A549 (cell line): Measurements from ENCODE around the gene ELMO3. TPM values are rescaled to one million over a fixed set of nuclear protein-coding genes. Genes with fewer than 3 reads are reported as not detected.

Source experiments
- ATAC-seq, 2 experiments: fragments of 200-7000 bp in 1 of 2; fragments of >200 bp in 1 of 2; cut with Nextera tagmentation in 1 of 2; cut with Tn5 transposase in 1 of 2; 3 replicates each; pipeline versions ENCODE4 v1.8.0 to v1.9.1; 2018 to 2020; ENCODE audit warnings: mild to moderate bottlenecking in 1 of 2, moderate library complexity in 1 of 2
- CTCF ChIA-PET: fragments of 300-600 bp; sonication (Branson Sonifier 250); formaldehyde crosslinking; extraction: SDS; loops from one replicate; lab custom pipeline; 2021; ENCODE audit warnings: antibody characterized with exemption, inconsistent platforms; lab: Yijun Ruan, JAX
- POLR2A ChIA-PET: fragments of 350-600 bp; formaldehyde crosslinking; extraction: SDS; loops from one replicate; lab custom pipeline; 2021; ENCODE audit warnings: antibody characterized with exemption, inconsistent platforms; lab: Yijun Ruan, JAX
- DNase-seq, 2 experiments: peaks; one replicate each; pipeline versions ENCODE4 v3.0.0 to v3.0.0-alpha.2; 2011 to 2016; ENCODE audit warnings: low read depth in 1 of 2, low spot score in 1 of 2
- FAIRE-seq: peaks from 2 replicates; lab custom pipeline; 2011; peaks lifted over from hg19 to GRCh38; lab: Jason Lieb, UNC
- H3K27ac ChIP-seq, 2 experiments: fragments of >200 bp; sonication (Bioruptor Twin); formaldehyde crosslinking; 3 replicates each; pipeline ENCODE4 v1.5.1; 2016 to 2017
- H3K4me1 ChIP-seq: fragments of >200 bp; sonication (Bioruptor Twin); formaldehyde crosslinking; 3 replicates; pipeline ENCODE4 v1.6.1; 2016
- H3K4me2 ChIP-seq: fragments of >200 bp; sonication (Bioruptor Twin); formaldehyde crosslinking; 3 replicates; pipeline ENCODE4 v1.6.1; 2016
- H3K4me3 ChIP-seq: fragments of >200 bp; sonication (Bioruptor Twin); formaldehyde crosslinking; 3 replicates; pipeline ENCODE4 v1.5.1; 2016
- H3K9me3 ChIP-seq: fragments of >200 bp; sonication (Bioruptor Twin); formaldehyde crosslinking; 3 replicates; pipeline ENCODE4 v1.6.1; 2016
- CBX2 ChIP-seq: fragments of 200-600 bp; sonication (generic); IDR thresholded peaks from 2 replicates; pipeline ENCODE4 v1.6.1; 2016; ENCODE audit warnings: low read depth, mild to moderate bottlenecking, borderline replicate concordance
- CBX8 ChIP-seq: fragments of 200-600 bp; sonication (generic); IDR thresholded peaks from 2 replicates; pipeline ENCODE4 v1.6.1; 2016
- CEBPB ChIP-seq, 2 experiments: fragments of >200 bp in 1 of 2; sonication (Bioruptor Twin) in 1 of 2; formaldehyde crosslinking in 1 of 2; IDR thresholded peaks; 2 replicates each; pipeline ENCODE4 v1.6.1; 2012 to 2016
- CHD4 ChIP-seq: fragments of 200-600 bp; sonication (generic); IDR thresholded peaks from 2 replicates; pipeline ENCODE4 v1.6.1; 2016; ENCODE audit warnings: antibody characterized with exemption, mild to moderate bottlenecking, borderline replicate concordance
- EHF ChIP-seq: fragments of 250-450 bp; sonication (Bioruptor Pico); IDR thresholded peaks from 2 replicates; pipeline ENCODE4 v1.5.0; 2020; ENCODE audit warnings: mild to moderate bottlenecking
- ESRRA ChIP-seq: fragments of 150-350 bp; IDR thresholded peaks from 2 replicates; pipeline ENCODE4 v1.6.1; 2014; ENCODE audit warnings: mild to moderate bottlenecking, low read length, borderline replicate concordance
- FOSL2 ChIP-seq, 2 experiments: fragments of 450-650 bp in 1 of 2; fragments of >200 bp in 1 of 2; sonication (Bioruptor Twin) in 1 of 2; formaldehyde crosslinking; IDR thresholded peaks; 2 replicates each; pipeline versions ENCODE4 v1.5.0 to v1.6.1; 2016 to 2020; ENCODE audit warnings: mild to moderate bottlenecking in 1 of 2, moderate library complexity in 1 of 2
- HEYL ChIP-seq: fragments of 250-450 bp; sonication (Bioruptor Pico); IDR thresholded peaks from 2 replicates; pipeline ENCODE4 v1.8.0; 2021; ENCODE audit warnings: mild to moderate bottlenecking, moderate library complexity
- JUN ChIP-seq, 2 experiments: fragments of >200 bp; sonication (Bioruptor Twin); formaldehyde crosslinking; IDR thresholded peaks; 2 replicates in 1 of 2; 3 replicates in 1 of 2; pipeline ENCODE4 v1.6.1; 2016 to 2017
- KDM1A ChIP-seq: fragments of 200-600 bp; sonication (generic); IDR thresholded peaks from 2 replicates; pipeline ENCODE4 v1.6.1; 2016; ENCODE audit warnings: low read depth, mild to moderate bottlenecking
- POLR2A ChIP-seq: IDR thresholded peaks from 2 replicates; pipeline ENCODE4 v1.6.1; 2012; ENCODE audit warnings: mild to moderate bottlenecking, low read length
- RAD21 ChIP-seq, 2 experiments: fragments of >200 bp in 1 of 2; sonication (Bioruptor Twin) in 1 of 2; formaldehyde crosslinking in 1 of 2; IDR thresholded peaks in 1 of 2; conservative IDR thresholded peaks in 1 of 2; 2 replicates in 1 of 2; 3 replicates in 1 of 2; pipeline ENCODE4 v1.6.1; 2012 to 2018; ENCODE audit warnings: inconsistent platforms in 1 of 2
- RNF2 ChIP-seq: fragments of 200-600 bp; sonication (generic); IDR thresholded peaks from 2 replicates; pipeline ENCODE4 v1.6.1; 2016; ENCODE audit warnings: low read depth, mild to moderate bottlenecking, antibody characterized with exemption, moderate library complexity, borderline replicate concordance
- SMC3 ChIP-seq: fragments of >200 bp; sonication (Bioruptor Twin); formaldehyde crosslinking; IDR thresholded peaks from 3 replicates; pipeline ENCODE4 v1.6.1; 2018; ENCODE audit warnings: inconsistent platforms
- TFCP2L1 ChIP-seq: fragments of 250-450 bp; sonication (Bioruptor Pico); IDR thresholded peaks from 2 replicates; pipeline ENCODE4 v1.5.0; 2021; ENCODE audit warnings: mild to moderate bottlenecking
- TP53 ChIP-seq: fragments of 250-450 bp; sonication (Bioruptor Pico); IDR thresholded peaks from 2 replicates; pipeline ENCODE4 v1.5.0; 2021; ENCODE audit warnings: mild to moderate bottlenecking, moderate library complexity
- ZC3H11A ChIP-seq: fragments of 450-650 bp; IDR thresholded peaks from 2 replicates; pipeline ENCODE4 v1.6.1; 2014; ENCODE audit warnings: antibody characterized with exemption, mild to moderate bottlenecking
- ZNF302 ChIP-seq: fragments of 250-450 bp; sonication (Bioruptor Pico); IDR thresholded peaks from 2 replicates; pipeline ENCODE4 v1.9.0; 2021; ENCODE audit warnings: inconsistent platforms, mild to moderate bottlenecking, moderate library complexity
- WGBS: methylation state at CpG from one replicate; pipeline ENCODE4 v1.1.6; 2017; ENCODE audit errors: missing lambda C conversion rate; 5-methylcytosine and 5-hydroxymethylcytosine counted together
- polyA plus RNA-seq, 4 experiments: library from polyadenylated mRNA; depleted of rRNA in 3 of 4; stranded (reverse); fragments of >200 nt; fragmentation: RNase III in 1 of 4; extraction: RNeasy Plus Mini Kit Qiagen cat#74134 plus additional on column Dnase treatment in 1 of 4; gene quantifications; 2 replicates in 3 of 4; 3 replicates in 1 of 4; pipeline ENCODE4 v1.2.3, GENCODE V29; 2011 to 2017
- TF ChIP-seq, protein P1 (sequence below): fragments of 250-450 bp; sonication (Bioruptor Pico); IDR thresholded peaks from 2 replicates; pipeline ENCODE4 v1.5.0; 2020; ENCODE audit warnings: low read depth, mild to moderate bottlenecking, moderate library complexity
- TF ChIP-seq, protein P2 (sequence below): fragments of 450-650 bp; IDR thresholded peaks from 2 replicates; pipeline ENCODE4 v1.6.1; 2014; ENCODE audit warnings: antibody characterized with exemption
- TF ChIP-seq, protein P3 (sequence below): fragments of >200 bp; sonication (Bioruptor Twin); formaldehyde crosslinking; IDR thresholded peaks from 3 replicates; pipeline ENCODE4 v1.6.1; 2016
- TF ChIP-seq, protein P4 (sequence below): fragments of >200 bp; sonication (Bioruptor Twin); formaldehyde crosslinking; IDR thresholded peaks from 3 replicates; pipeline ENCODE4 v1.5.1; 2016
- TF ChIP-seq, protein P5 (sequence below): IDR thresholded peaks from 2 replicates; pipeline ENCODE4 v1.6.1; 2012; ENCODE audit warnings: low read depth, borderline replicate concordance

The ELMO3 gene
- polyA plus RNA-seq, 2 of the 4 experiments (the other 2 are of a cell fraction): 0.62 to 1.4 TPM

DNA sequence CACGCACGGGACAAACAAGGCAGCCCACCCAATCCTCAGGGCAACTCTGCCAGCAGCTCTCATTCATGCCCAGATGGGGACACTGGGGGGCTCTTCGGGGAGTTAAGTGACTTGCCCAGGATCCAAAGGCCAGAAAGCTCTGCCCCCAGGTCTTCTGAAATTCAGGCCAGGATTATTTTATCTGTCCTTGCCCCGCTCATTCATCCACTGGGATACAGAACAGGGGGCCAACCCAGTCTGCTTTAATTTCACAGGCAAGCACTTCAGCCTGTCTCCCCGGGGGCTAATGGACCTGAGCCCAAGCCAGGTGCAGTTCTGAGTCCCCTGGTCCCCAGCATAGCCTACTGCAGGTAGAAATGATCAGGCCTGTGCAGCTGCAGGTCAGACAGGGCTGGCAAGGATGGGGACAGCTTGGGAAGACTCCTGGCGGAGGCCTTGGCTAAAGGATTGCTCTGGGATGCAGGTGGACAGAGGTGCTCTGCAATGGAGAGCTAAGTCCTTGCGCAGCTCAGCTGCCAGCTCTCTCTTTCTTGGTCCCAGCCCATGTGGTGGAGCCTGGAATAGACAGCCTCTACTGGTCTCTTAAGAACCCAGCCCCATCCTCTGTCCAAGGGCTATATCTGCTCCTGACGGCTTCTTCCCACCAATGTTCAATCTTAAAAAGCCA, 47.4 kb upstream of the ELMO3 start (continued):
- TF ChIP-seq HEYL (CRISPR knock-in tag): no peak
- no peak for TF ChIP-seq ESRRA
- no peak for TF ChIP-seq RNF2
- TF ChIP-seq, protein P1, sequence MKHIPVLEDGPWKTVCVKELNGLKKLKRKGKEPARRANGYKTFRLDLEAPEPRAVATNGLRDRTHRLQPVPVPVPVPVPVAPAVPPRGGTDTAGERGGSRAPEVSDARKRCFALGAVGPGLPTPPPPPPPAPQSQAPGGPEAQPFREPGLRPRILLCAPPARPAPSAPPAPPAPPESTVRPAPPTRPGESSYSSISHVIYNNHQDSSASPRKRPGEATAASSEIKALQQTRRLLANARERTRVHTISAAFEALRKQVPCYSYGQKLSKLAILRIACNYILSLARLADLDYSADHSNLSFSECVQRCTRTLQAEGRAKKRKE (CRISPR knock-in tag): no peak
- TF ChIP-seq FOSL2 (IDR thresholded peaks at IDR 0.05): no peak
- TF ChIP-seq FOSL2 (CRISPR knock-in tag; IDR thresholded peaks at IDR 0.05): no peak
- TF ChIP-seq CBX8: no peak
- no peak for TF ChIP-seq KDM1A
- TF ChIP-seq, all 56 proteins: peak for 0

DNA sequence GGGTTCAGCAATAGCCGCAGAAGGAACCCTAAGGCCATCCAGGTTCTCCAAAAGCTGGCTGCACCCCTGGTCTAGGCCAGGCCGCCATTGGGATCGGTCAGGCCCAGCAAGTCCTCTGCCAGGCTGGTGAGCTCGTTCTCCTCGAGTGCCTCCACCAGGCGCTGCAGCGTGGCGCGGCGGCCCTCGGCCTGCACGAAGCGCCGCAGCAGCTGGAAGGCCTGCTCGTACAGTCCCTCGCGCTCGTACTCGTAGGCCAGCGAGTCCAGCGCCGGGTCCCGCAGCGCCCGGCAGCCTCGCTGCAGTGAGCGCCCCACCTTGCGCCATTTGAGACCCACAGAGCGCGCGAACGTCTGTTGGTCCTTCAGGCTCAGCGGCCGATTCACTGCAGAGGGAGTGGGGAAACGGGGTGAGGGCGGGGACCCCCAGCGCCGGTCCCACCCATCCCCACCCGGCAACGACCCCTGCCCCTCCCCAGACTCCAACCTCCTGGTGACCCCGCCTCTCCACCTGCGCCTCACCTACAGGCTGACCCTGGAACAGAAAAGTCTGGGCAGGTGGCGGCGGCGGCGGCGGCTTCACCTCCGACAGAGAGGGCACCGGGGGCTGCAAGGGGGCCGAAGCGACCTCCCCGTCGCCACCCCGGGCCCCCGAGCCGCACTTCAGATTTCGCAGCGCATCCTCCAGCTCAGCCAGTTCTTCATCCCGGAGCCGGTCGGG, 44.2 kb upstream of the ELMO3 start:
- ATAC-seq (no peak), FAIRE-seq (no peak), DNase-seq (no peak)
- no peak overlapping the region; the same call in 2 of the 3 replicates for H3K4me3 ChIP-seq
- ChIA-PET POLR2A (interaction anchor here (1.1 to 1.6 kb wide), 2 partner anchors 16 to 137 kb away, joined by 3 to 6 read pairs; partner anchors contain the start of gene NOL3), CTCF (interaction anchor here (0.6 to 16.0 kb wide), 68 partner anchors 14 to 275 kb away, joined by 3 to 314 read pairs (median 6); partner anchors contain the start of genes CBFB, CDH16, CES3 and CES4A)
- TF ChIP-seq ZC3H11A (no peak), EHF (CRISPR knock-in tag) (no peak), POLR2A (no peak), CBX2 (no peak), CEBPB (IDR thresholded peaks at IDR 0.05) (no peak), JUN (IDR thresholded peaks at IDR 0.05) (no peak), ZNF302 (CRISPR knock-in tag) (no peak), CHD4 (no peak), TFCP2L1 (CRISPR knock-in tag) (no peak)
- TF ChIP-seq, protein P2, sequence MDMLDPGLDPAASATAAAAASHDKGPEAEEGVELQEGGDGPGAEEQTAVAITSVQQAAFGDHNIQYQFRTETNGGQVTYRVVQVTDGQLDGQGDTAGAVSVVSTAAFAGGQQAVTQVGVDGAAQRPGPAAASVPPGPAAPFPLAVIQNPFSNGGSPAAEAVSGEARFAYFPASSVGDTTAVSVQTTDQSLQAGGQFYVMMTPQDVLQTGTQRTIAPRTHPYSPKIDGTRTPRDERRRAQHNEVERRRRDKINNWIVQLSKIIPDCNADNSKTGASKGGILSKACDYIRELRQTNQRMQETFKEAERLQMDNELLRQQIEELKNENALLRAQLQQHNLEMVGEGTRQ: no peak
- peaks cover 21% of the 10 kb centered on the region for H3K4me1 ChIP-seq
- no peaks in the 10 kb centered on the region for H3K9me3 ChIP-seq
- peak overlapping the region in 1 of 2 experiments; percentile 44; a peak in 2 of 6 replicates for H3K27ac ChIP-seq
- H3K4me2 ChIP-seq: peak overlapping the region; percentile 83
- 88% methylated on average over 47 of the region's 61 CpGs for WGBS

DNA sequence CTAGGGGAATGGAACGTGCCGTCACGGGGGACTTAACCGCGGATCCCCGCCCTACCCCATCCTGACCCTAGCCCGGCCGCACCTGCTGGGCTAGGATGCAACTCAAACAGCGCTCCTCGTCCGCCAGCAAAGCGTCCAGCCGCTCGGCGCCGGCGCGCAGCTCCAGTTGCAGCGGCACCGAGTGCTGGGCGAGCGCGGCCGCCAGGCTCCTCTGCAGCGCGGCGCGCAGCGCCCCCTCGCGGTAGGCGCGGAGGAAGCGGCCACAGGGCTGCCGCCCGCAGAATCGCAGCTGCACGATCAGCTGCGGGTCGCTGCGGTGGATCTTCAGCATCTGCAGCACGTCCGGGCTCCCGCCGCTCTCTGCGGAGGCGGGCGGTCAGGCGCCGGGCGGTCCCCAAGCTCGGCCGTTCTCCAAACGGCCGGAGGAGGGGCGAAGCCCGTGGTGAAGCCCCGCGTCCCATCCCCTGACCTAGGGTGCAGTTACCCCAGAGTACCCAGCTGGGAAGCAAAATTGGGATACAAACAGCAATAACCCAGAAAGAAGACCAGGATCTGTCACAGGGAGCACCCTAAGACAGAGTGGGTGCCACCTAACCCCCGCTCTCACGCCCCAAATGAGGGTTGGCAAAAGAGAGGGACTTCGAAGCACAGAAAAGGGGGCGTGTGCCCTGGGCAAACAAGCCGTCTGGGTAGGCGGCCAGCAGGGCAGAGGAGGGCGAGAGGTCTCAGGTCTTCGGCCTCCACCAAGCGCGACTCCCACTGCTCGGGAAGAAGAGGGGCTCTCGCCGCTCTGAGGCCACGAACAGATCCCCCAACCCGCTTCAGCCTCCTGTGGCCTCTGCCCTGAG, 43.4 kb upstream of the ELMO3 start:
- TF ChIP-seq, protein P3, sequence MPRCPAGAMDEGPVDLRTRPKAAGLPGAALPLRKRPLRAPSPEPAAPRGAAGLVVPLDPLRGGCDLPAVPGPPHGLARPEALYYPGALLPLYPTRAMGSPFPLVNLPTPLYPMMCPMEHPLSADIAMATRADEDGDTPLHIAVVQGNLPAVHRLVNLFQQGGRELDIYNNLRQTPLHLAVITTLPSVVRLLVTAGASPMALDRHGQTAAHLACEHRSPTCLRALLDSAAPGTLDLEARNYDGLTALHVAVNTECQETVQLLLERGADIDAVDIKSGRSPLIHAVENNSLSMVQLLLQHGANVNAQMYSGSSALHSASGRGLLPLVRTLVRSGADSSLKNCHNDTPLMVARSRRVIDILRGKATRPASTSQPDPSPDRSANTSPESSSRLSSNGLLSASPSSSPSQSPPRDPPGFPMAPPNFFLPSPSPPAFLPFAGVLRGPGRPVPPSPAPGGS: no peak
- TF ChIP-seq, protein P4, sequence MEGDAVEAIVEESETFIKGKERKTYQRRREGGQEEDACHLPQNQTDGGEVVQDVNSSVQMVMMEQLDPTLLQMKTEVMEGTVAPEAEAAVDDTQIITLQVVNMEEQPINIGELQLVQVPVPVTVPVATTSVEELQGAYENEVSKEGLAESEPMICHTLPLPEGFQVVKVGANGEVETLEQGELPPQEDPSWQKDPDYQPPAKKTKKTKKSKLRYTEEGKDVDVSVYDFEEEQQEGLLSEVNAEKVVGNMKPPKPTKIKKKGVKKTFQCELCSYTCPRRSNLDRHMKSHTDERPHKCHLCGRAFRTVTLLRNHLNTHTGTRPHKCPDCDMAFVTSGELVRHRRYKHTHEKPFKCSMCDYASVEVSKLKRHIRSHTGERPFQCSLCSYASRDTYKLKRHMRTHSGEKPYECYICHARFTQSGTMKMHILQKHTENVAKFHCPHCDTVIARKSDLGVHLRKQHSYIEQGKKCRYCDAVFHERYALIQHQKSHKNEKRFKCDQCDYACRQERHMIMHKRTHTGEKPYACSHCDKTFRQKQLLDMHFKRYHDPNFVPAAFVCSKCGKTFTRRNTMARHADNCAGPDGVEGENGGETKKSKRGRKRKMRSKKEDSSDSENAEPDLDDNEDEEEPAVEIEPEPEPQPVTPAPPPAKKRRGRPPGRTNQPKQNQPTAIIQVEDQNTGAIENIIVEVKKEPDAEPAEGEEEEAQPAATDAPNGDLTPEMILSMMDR: peak; percentile 94
- TF ChIP-seq TP53 (CRISPR knock-in tag): peak; percentile 37; the same call in 1 of the 2 replicates
- TF ChIP-seq, protein P5, sequence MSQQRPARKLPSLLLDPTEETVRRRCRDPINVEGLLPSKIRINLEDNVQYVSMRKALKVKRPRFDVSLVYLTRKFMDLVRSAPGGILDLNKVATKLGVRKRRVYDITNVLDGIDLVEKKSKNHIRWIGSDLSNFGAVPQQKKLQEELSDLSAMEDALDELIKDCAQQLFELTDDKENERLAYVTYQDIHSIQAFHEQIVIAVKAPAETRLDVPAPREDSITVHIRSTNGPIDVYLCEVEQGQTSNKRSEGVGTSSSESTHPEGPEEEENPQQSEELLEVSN: peak; percentile 18; the same call in 1 of the 2 replicates
- TF ChIP-seq SMC3: peak; percentile 91
- peak; percentile 76 to 89 for TF ChIP-seq RAD21 (conservative IDR thresholded peaks at IDR 0.05 in 1 of 2, IDR thresholded peaks at IDR 0.05 in 1 of 2)
- TF ChIP-seq KDM1A: no peak
- CTCF ChIA-PET: interaction anchor here (0.6 to 16.0 kb wide), 71 partner anchors 13 to 388 kb away, joined by 3 to 314 read pairs (median 6); partner anchors contain the start of genes CBFB, CDH16, CES3 and CES4A
- peaks cover 21% of the 10 kb centered on the region for H3K4me1 ChIP-seq
- ATAC-seq: peak; percentile 42 to 72; a peak in 5 of 6 replicates
- peak overlapping the region; percentile 83 for H3K4me2 ChIP-seq
- peak; percentile 72 to 79 for DNase-seq
- no peak for FAIRE-seq
- H3K9me3 ChIP-seq: no peaks in the 10 kb centered on the region
- peak overlapping the region in 1 of 2 experiments; percentile 44; a peak in 2 of 6 replicates for H3K27ac ChIP-seq
- no peak overlapping the region; the same call in 2 of the 3 replicates for H3K4me3 ChIP-seq
- 42% methylated on average over 18 of the region's 74 CpGs for WGBS
- POLR2A ChIA-PET: interaction anchor here (1.1 to 1.6 kb wide), 2 partner anchors 15 to 138 kb away, joined by 3 to 6 read pairs; partner anchors contain the start of gene NOL3
